Activated naive CD4-positive, alpha-beta T cell treated with anti-CD3 and anti-CD28 coated beads, Interleukin-2, amount 50 U/mL, for 72 hours (primary cell): ENCODE data around the gene TIMP3. TPM values are rescaled to one million over a fixed set of nuclear protein-coding genes. Genes with fewer than 3 reads are reported as not detected.
A peak's percentile ranks its signal among the peaks of the same experiment; 100 is the strongest.

Source experiments
- ATAC-seq, 2 donors: fragments of 150-1000 bp; cut with Tn5 transposase; 2 replicates each; pipeline ENCODE4 v1.10.0; 2021; ENCODE audit warnings: mild to moderate bottlenecking in 2 of 2, moderate library complexity in 2 of 2
- DNase-seq, 2 donors: peaks; one replicate each; pipeline ENCODE4 v3.0.0; 2021 to 2022; ENCODE audit warnings: low spot score in 2 of 2
- H3K27ac Mint-ChIP-seq, 2 donors: one replicate each; pipeline ENCODE4 v1.8.0; 2022; ENCODE audit warnings: mild to moderate bottlenecking in 2 of 2, mixed read lengths in 2 of 2
- H3K36me3 Mint-ChIP-seq, 2 donors: one replicate each; pipeline ENCODE4 v1.8.0; 2022; ENCODE audit warnings: mixed read lengths in 2 of 2
- H3K9me3 Mint-ChIP-seq, 2 donors: one replicate each; pipeline ENCODE4 v1.8.0; 2022; ENCODE audit warnings: mixed read lengths in 2 of 2
- total RNA-seq, 2 donors: library from RNA; stranded (reverse); gene quantifications; one replicate each; pipeline ENCODE4 v1.2.3, GENCODE V29; 2022

Gene TIMP3
- total RNA-seq, 2 donors from 2014 or later, result not detected

DNA sequence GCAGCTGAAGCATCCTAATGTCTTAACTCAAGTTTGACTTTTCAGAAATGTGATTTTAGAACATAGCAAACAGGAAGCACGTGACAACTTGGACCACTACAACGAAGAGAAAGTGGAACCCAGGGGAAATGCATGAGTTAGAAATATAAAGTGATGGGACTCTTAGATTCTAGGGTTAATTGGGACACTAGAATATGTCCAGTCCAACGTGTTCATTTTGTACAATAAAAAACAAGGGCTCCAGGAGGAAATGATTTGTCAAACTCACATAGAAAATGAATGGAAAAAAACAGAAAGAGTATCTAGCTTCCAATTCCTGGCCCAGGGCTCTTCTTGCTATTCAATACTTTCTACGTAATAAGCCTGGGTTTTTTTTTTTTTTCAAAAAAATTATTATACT, 30.7 kb downstream of the TIMP3 start:
- no peak overlapping the region for H3K27ac Mint-ChIP-seq
- H3K36me3 Mint-ChIP-seq, result no peaks in the 10 kb centered on the region
- DNase-seq (no peak), ATAC-seq (no peak)
- no peaks in the 10 kb centered on the region for H3K9me3 Mint-ChIP-seq

DNA sequence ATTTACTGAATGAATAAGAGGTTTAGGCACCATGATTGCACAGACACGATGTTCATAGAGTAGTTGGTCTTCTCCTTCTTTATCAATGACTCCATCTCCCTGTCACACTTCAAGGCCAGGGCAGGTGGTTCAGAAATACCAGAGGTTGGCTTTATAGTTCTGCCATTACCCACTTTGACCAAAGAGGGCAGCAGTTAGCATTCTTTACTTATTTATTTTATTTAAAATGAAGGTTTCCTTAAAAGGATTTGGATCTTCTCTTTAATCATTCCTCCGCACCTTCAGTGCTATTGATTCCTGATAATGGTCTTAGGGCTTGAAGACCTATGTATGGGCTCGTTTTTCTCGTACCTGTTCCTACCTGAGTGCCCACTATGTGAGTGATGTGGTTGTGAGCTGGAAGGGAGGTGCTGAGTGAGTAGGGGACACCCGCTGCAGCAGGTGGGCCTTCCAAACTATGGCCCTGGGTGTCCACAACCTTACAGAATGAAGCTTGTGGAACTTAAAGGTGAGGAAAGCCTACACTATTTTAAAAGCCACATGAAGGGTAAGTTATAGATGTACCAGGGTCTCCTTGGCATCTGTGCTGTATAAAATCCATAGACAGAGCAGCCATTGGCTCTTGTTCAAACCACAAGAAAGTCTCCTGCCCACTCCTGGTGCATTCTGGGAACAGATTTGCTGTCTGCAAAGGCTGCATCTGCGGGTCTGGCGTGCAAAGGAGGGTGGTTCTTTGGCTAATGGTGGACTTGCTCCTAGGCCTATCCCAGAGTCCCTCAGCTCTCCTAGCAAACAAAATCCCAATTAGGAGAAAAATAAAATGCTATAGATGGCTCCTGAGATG, 35.0 kb downstream of the TIMP3 start:
- DNase-seq (no peak), ATAC-seq (no peak)
- Mint-ChIP-seq H3K9me3 (no peaks in the 10 kb centered on the region), H3K27ac (no peak overlapping the region), H3K36me3 (no peaks in the 10 kb centered on the region)

DNA sequence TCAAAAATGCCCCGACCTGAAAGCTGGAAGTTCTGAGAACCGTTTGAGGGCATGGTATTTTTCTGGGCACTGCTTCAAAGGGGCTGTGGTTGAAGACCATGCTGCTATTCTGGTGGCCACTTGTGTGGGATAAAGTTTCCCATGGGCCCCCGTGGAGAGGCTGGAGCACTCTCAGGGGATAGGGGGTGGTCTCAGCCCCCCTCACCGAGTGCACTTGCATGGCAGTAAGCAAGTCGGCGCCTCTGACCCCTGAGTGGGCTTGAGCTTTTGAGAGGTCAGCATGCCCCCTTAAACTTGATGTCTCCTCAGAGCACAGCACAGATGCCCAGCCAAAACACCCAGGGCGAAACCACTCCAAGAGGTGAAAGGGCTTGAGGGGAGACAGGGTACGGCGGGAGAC, 35.6 kb downstream of the TIMP3 start:
- ATAC-seq (no peak), DNase-seq (no peak)
- no peak overlapping the region for H3K27ac Mint-ChIP-seq
- no peaks in the 10 kb centered on the region for H3K9me3 Mint-ChIP-seq
- no peaks in the 10 kb centered on the region for H3K36me3 Mint-ChIP-seq

DNA sequence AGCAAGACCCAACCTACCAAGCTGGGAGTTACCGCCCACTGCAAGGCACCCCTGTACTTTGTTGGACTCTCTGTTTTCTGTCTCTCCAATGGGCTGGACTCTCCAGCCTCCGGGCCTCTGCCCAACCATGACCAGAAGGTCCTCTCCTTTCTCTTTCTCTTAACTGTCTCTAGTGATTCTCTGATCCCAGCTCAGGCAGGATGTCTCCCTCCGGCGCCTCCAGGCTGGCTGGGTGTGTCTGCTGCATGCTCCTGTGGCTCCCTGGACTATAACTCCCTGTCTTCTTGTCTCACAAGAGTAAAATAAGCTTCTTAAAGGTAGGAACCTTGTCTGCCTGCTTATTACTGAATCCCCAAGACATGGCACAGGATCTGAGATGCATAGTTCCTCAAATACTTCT, 36.3 kb downstream of the TIMP3 start:
- H3K9me3 Mint-ChIP-seq, result no peaks in the 10 kb centered on the region
- no peak overlapping the region for H3K27ac Mint-ChIP-seq
- ATAC-seq (no peak), DNase-seq (no peak)
- no peaks in the 10 kb centered on the region for H3K36me3 Mint-ChIP-seq

DNA sequence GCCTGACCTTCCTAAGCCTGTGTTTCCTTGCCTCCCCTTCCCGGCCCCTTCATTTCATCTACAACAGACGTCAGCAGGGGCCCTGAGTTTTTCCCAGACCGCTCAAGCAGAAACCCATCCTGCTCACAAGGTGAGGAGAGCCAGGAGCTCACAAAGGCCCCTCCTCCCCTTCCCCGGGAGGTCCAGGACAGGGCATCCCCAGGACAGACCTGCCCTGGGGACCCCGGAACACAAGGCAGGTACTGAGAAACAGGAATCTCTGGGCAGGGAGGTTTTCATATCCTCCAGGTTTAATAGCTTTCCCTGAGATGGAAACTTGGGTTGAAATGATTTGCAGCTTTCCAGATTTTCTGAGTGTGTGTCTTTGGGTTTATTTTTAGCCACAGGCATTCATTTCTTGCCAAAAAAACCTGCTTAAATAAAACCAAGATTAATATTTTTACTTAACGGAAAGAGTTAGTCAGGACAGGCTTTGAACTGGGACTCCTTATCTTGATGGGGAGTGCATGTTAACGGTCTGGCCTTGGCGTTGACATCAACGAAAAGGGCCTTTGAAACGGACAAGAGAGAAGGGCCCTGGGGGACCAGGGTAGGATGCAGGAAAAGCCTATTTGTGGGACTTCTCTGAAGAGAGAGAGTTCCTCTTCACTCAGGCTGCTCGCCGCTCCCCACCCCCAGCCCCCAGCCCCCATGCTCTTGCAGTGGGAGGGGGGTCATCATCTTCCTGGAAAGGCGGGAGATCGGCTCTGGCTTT, 38.5 kb downstream of the TIMP3 start:
- no peak for ATAC-seq
- Mint-ChIP-seq H3K36me3 (no peaks in the 10 kb centered on the region), H3K27ac (no peak overlapping the region), H3K9me3 (no peaks in the 10 kb centered on the region)
- DNase-seq, result no peak

DNA sequence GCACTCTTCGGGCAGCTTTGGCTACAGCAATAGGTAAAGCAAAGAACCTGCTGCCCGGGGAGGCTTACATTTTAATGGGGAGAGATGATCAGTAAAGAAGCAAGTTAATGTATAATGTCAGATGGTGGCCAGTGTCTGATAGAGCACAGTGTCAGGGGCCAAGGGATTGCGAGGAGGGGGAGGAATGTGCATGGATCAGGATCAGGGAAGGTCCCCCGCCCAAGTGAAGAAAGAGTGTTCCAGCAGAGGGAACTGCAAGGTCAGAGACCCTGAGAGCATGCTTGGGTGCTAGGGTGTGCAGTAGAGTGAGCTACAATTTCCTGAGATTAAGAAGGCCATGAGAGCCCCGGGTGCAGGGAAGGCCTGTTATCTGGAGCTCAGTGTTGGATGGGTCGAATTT, 39.7 kb downstream of the TIMP3 start:
- no peaks in the 10 kb centered on the region for H3K9me3 Mint-ChIP-seq
- DNase-seq (no peak), ATAC-seq (no peak)
- no peak overlapping the region for H3K27ac Mint-ChIP-seq
- H3K36me3 Mint-ChIP-seq, result no peaks in the 10 kb centered on the region

DNA sequence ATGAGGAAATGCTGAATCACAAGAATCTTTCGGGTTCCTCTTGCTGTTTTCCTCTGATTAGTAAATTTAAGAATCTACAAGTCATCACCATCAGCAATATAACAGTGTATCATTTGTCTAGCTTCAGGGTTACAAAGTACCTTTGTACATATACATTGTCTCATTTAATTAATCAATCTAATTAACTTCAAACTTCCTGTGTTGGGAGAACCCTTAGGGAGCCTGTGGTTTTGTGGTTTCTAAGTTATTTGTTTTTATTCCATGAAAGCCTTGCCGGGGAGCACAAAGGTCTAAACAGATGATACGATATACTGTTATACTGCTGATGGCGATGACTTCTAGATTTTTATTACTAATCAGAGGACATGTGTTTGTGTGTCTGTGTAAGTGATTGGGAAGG, 41.0 kb downstream of the TIMP3 start:
- Mint-ChIP-seq H3K27ac (no peak overlapping the region), H3K9me3 (no peaks in the 10 kb centered on the region)

DNA sequence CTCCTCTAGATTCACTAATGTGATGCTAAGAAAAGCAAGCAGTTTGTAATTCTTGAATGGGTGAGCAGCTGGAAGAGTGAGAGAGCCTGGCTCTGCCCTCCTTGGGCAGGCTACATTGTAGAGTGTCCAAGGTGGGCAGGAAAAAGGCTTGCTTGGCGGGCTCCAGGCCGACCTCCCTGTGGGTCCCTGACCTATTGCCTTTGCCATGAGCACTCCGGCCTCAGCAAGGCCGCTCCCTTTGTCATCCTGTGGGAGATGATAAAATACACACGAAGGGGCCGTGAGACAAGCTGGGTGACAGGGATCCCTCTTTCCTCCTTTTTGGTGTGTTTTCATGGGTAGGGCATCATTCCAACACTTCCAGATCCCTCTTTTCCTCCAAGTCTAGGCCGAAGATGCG, 41.8 kb downstream of the TIMP3 start:
- H3K9me3 Mint-ChIP-seq, result no peaks in the 10 kb centered on the region
- H3K27ac Mint-ChIP-seq, result no peak overlapping the region
- ATAC-seq (no peak), DNase-seq (no peak)
- no peaks in the 10 kb centered on the region for H3K36me3 Mint-ChIP-seq

More for the DNA sequence above, 41.0 kb downstream of the TIMP3 start:
- ATAC-seq, result no peak
- DNase-seq, result no peak
- no peaks in the 10 kb centered on the region for H3K36me3 Mint-ChIP-seq

DNA sequence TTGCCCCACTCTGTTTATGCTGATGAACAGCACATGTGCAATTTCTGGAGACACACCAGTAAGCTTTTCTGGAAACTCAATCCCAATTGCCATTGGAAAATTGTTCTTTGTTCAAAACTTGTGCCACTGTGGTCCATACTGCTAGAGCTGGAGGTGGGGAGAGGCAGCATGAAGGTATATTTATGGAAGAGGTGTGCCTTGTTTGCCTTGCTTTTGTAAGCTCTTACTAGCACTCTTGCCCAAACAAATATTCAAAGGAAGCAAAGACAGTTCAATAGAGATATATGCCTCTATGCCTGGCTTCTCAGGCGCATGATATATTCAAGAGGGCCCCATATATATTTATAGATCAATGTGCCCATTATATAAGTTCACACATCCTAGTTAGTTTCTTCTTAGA, 42.7 kb downstream of the TIMP3 start:
- DNase-seq (no peak), ATAC-seq (no peak)
- Mint-ChIP-seq H3K36me3 (no peaks in the 10 kb centered on the region), H3K9me3 (no peaks in the 10 kb centered on the region), H3K27ac (no peak overlapping the region)

DNA sequence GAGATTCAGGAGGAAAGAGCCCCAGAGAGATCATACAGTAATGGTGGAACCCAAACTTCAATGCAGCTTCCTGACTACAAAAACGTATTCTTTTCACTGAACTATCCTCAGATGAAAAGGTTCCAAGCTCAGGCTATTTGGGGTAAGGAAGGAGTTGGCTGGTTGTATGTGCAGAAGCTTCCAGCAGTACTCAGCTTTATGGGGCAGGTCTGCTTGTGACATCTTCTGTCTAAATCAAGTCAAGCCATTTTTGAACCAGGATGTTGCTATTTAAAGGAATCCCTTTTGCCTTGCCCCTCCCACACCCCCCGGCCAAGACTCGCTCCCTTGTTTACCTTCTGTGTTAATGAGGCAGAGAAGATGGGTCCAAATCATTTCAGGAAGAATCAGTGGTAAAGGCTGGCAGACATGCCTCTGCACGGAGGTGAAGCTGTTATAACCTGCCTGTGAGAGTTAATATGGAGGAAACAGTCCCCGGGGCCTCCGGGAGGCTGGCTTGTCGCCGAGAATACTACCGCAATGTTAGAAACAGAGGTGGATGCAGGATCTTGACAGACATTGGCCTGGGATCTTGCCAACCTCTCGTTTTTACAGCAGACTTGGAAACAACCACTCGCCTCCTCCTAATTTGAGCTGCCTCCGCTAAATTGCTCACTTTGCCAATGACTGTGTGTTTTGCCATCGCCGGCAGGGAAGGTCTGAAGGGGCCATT, 45.4 kb downstream of the TIMP3 start:
- ATAC-seq (no peak), DNase-seq (no peak)
- Mint-ChIP-seq H3K36me3 (no peaks in the 10 kb centered on the region), H3K9me3 (no peaks in the 10 kb centered on the region), H3K27ac (no peak overlapping the region)

DNA sequence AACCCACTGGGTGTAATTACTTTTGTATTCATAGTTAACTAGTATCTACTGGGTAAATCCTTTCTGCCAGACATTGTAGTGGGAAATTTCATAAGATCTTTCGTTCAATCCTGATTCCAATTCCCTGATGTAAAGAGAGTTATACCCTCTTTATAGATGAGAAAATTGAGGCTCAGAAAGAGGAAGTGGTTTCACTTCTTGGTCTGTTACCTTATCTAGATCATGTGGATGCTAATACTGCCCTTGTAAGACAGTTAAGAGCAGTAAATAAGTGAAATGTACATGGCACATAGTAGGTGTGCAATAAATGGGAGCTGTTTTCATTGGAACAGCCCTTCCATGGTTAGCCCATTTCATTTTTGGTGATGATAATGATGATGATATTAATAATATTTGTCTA, 46.7 kb downstream of the TIMP3 start:
- peak overlapping the region in 1 of 2 donors; percentile 60 for H3K27ac Mint-ChIP-seq
- ATAC-seq (no peak), DNase-seq (no peak)
- no peaks in the 10 kb centered on the region for H3K9me3 Mint-ChIP-seq
- H3K36me3 Mint-ChIP-seq, result no peaks in the 10 kb centered on the region

DNA sequence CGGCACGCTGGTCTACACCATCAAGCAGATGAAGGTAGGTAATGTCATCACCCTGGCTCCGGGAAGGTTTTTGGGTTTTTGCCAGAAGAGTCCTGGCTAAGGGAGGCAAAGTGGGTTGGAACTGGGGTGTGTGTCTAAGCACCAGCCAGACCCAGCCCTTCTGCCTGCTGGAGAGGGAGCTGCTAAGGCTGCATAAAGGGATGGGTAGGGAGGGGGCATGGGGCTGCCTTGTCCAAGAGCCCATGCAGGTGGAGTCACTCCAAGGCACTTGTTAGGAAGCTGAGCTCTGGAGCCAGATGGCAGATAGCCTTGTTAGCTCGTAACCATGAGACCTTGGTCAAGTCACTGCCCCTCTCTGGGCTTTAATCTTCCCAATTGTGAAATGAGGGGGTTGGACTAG, 48.0 kb downstream of the TIMP3 start:
- Mint-ChIP-seq H3K9me3 (no peaks in the 10 kb centered on the region), H3K27ac (no peak overlapping the region), H3K36me3 (no peaks in the 10 kb centered on the region)
- ATAC-seq, result no peak
- no peak for DNase-seq

DNA sequence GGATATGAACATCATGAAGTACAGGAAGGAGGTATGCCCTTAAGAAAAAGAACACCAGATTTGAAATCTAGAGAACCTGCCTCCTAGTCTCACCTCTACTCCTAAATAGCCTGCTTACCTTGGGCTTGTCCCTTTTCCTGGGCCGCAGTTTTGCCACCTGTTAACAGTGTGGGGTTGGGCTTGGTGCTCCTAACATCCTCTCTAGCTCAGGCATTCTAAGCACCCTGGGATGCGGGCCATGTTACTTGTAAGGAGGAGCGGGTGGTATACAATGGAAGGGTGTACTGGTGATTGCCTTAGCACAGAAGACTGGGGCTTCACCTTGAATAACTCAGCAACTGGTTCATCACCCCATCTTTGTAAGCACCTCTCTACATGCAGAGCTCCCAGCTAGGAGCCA, 48.7 kb downstream of the TIMP3 start:
- ATAC-seq (no peak), DNase-seq (no peak)
- no peaks in the 10 kb centered on the region for H3K9me3 Mint-ChIP-seq
- no peak overlapping the region for H3K27ac Mint-ChIP-seq
- no peaks in the 10 kb centered on the region for H3K36me3 Mint-ChIP-seq

DNA sequence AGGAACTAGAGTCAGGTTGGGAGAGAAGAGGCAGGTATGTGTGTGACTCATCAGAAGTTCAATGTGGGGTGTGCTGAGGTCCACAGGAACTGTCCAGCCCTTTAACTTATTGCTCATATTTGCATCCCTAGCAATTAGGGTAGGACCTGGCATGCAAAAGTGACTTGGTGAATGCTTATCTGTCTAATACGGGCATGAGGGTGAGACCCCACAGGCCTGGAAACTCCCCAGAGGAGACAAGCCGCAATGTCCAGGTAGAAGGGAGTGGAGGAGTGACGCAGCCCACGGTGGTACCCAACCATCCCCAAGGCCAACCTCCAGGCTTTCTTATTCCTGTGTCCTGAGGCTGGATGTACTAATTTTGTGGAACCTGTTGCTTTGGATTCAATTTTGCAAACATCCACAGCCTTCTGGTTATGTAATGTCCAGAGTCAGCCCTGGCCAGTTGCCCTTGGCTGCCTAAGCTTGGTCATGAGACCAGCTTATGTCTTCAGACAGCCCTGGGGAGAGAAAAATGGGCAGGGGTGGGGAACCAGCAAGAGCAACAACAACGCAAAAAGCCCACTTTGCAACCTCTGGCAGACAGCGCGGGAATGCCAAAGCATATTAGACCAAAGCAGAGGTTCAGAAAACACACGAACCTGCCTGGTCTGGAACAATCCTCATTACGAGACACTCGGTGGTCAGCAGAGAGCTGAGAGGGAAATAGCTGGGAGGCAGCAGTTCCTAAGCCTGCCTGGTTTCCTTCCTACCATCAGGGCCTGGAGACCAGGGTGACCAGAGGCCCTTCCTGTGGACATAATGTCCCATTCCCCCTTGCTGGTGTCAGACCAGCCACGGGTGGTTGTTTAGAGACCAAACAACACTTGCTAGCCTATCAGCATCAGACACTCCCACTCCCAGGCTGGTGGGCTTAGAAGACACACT, 49.3 kb downstream of the TIMP3 start:
- Mint-ChIP-seq H3K9me3 (no peaks in the 10 kb centered on the region), H3K36me3 (no peaks in the 10 kb centered on the region), H3K27ac (no peak overlapping the region)
- DNase-seq, result no peak
- ATAC-seq, result no peak

DNA sequence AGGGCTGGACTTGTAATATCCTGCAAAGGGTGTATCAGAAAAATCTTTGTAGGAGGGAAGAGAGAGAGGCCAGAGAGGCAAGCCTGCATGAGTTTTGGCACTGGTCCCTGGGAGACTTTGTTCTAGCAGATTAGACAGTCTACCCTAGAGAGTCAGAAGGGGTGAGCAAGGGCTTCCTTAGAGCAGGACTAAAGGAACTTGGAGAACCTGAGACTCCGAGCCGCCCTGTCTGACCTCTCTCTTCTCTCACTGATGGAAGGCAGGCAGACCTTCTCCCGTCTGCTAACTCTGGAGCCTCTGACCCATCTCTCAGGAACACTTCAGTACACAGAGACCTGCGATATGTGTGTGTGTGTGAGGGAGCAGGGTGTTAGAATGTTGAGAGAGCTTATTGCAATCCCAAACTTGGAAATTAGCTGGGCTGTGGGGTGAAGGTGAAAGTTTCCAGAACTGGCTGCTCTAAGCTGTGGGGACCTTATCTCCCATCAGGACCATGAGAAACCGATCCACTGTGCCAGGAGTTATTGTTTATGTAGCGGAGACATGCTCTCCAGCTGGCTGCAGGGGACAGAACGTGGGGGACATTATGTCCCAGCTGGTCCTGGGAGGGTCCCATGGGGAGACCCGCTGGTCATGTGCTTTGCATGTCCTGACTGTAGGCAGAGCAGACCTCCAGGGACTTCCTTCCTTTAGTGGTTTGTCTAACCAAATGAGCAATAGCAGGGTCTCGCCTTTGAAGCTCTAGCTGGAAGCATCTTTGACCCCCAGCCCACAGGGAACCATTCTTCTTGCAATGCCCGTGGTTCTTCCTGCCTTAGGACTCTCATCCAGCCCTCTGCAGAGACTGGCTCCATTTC, 51.1 kb downstream of the TIMP3 start:
- Mint-ChIP-seq H3K9me3 (no peaks in the 10 kb centered on the region), H3K27ac (no peak overlapping the region), H3K36me3 (no peaks in the 10 kb centered on the region)
- ATAC-seq, result no peak
- DNase-seq, result no peak

DNA sequence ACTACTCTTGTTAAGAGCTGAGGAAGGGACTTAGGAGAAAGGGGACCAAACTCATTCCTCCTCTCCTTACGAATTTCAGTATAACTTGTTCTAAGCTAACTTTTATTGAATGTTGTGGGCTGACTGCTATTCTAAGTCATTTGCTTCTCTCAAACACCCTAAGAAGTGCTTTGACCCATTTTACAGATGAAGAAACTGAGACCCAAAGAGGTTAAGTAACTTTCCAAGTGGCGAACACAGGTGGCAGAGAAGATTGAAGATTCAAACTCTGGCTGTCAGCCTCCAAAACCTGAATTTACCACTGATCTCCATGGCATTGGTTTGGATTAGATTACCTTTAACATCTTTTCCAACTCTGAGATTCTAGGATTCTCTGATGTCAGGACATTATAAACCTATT, 52.2 kb downstream of the TIMP3 start:
- ATAC-seq (no peak), DNase-seq (no peak)
- Mint-ChIP-seq H3K36me3 (no peaks in the 10 kb centered on the region), H3K27ac (no peak overlapping the region), H3K9me3 (no peaks in the 10 kb centered on the region)
